ENCODE data around the gene GRPEL1. TPM values are rescaled to one million over a fixed set of nuclear protein-coding genes. Genes with fewer than 3 reads are reported as not detected.
"Not testable (repeated sequence)": the region's sequence is repeated elsewhere in the genome, so short reads cannot be mapped to it uniquely, and the experiment has no call there.

Gene GRPEL1
- total RNA-seq, 1 donor from 2014 or later = 25.7 TPM

DNA sequence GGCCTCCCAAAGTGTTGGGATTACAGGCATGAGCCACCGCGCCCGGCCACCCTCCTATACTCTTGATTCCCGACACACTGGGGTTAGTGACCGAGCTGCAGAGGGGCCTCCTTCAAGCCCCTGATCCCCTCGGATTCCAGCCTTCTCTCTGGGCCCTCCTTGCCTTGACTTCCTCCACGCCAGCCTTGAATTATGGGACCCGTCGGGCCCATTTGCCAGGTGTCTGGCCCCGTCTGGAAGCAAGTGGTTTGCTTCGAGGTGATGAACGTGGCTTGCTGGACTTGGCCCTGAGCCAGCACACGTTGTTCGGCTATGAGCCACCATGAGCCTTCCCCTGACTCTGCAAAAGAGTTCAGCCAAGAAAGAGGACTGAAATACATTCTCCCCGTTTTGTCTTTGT, 37.4 kb upstream of the GRPEL1 start:
- no peak overlapping the region for H3K4me3 ChIP-seq
- TF ChIP-seq, protein P1, sequence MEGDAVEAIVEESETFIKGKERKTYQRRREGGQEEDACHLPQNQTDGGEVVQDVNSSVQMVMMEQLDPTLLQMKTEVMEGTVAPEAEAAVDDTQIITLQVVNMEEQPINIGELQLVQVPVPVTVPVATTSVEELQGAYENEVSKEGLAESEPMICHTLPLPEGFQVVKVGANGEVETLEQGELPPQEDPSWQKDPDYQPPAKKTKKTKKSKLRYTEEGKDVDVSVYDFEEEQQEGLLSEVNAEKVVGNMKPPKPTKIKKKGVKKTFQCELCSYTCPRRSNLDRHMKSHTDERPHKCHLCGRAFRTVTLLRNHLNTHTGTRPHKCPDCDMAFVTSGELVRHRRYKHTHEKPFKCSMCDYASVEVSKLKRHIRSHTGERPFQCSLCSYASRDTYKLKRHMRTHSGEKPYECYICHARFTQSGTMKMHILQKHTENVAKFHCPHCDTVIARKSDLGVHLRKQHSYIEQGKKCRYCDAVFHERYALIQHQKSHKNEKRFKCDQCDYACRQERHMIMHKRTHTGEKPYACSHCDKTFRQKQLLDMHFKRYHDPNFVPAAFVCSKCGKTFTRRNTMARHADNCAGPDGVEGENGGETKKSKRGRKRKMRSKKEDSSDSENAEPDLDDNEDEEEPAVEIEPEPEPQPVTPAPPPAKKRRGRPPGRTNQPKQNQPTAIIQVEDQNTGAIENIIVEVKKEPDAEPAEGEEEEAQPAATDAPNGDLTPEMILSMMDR (IDR thresholded peaks at IDR 0.05) = no peak
- ATAC-seq (no peak), DNase-seq (no peak)
- H3K27ac ChIP-seq = no peak overlapping the region
- H3K9me3 ChIP-seq = no peaks in the 10 kb centered on the region
- no peaks in the 10 kb centered on the region for H3K27me3 ChIP-seq (ENCODE audit: low read depth)
- H3K4me1 ChIP-seq = peaks cover 26% of the 10 kb centered on the region
- H3K36me3 ChIP-seq = no peaks in the 10 kb centered on the region
- intact Hi-C loops (cut with DNase I) = no loop called here

GRCh38 chr4:7104366-7105031, 36.6 kb upstream of the GRPEL1 start:
- no peak for DNase-seq
- intact Hi-C loops (cut with DNase I) = no loop called here
- Histone ChIP-seq H3K9me3 (no peaks in the 10 kb centered on the region), H3K4me3 (no peak overlapping the region), H3K36me3 (no peaks in the 10 kb centered on the region), H3K4me1 (peaks cover 26% of the 10 kb centered on the region), H3K27me3 (ENCODE audit: low read depth) (no peaks in the 10 kb centered on the region), H3K27ac (no peak overlapping the region)
- TF ChIP-seq, protein P1 (IDR thresholded peaks at IDR 0.05) = no peak
- no peak for ATAC-seq

GRCh38 chr4:7103607-7104365, 35.9 kb upstream of the GRPEL1 start:
- peak overlapping the region; percentile 70 for H3K4me3 ChIP-seq
- peaks cover 26% of the 10 kb centered on the region for H3K4me1 ChIP-seq
- no peaks in the 10 kb centered on the region for H3K9me3 ChIP-seq
- DNase-seq (peak; percentile 78), ATAC-seq (peak; percentile 37 to 50)
- peak overlapping the region; percentile 84 for H3K27ac ChIP-seq
- intact Hi-C loops (cut with DNase I) = no loop called here
- H3K36me3 ChIP-seq = no peaks in the 10 kb centered on the region
- TF ChIP-seq, protein P1 (IDR thresholded peaks at IDR 0.05) = no peak
- H3K27me3 ChIP-seq (ENCODE audit: low read depth) = no peaks in the 10 kb centered on the region

DNA sequence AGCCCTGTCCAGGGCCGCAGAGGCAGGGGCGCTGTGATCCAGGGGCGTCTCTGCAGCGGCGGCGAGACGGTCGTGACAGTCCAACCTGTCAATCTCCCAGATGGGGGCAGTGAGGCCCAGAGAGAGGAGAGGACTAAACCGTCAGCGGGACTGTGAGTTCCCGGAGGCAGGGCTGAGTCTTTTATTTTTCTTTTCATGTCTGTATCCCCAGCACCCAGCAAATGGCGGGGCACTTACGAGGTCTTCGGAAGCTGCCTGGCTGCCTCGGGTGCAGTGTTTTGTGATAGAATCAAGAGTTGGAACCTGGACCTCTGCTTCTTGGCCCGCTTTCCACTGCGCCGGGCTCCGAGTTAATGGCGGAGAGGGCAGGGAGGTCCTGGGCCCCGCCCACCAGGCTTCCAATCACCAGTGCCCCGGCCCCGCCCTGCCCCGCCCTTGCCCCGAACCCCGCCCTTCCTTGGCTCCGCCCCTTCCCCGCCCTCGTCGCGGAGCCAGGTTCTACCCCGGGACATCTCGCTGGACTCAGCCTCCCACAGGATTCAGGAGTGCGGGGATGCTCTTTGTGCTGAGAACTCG, 35.3 kb upstream of the GRPEL1 start:
- Histone ChIP-seq H3K27ac (peak overlapping the region; percentile 84), H3K9me3 (no peaks in the 10 kb centered on the region), H3K36me3 (no peaks in the 10 kb centered on the region), H3K27me3 (ENCODE audit: low read depth) (no peaks in the 10 kb centered on the region), H3K4me3 (peak overlapping the region; percentile 70), H3K4me1 (peaks cover 26% of the 10 kb centered on the region)
- intact Hi-C loops (cut with DNase I) = no loop called here
- ATAC-seq = peak; percentile 95 to 97
- TF ChIP-seq, protein P1 (IDR thresholded peaks at IDR 0.05) = no peak
- peak; percentile 93 for DNase-seq

DNA sequence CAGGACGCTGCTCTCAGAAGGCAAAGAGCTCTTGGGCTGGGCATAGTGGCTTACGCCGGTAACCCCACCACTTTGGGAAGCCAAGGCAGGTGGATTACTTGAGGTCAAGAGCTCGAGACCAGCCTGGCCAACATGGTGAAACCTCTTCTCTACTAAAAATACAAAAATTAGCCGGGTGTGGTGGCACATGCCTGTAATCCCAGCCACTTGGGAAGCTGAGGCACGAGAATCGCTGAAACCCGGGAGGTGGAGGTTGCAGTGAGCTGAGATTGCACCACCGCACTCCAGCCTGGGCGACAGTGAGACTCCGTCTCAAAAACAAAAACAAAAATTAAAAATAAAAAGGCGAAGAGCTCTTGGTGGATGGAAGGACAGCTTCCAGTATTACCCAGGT, 34.6 kb upstream of the GRPEL1 start:
- Histone ChIP-seq H3K27ac (peak overlapping the region; percentile 84), H3K4me1 (peaks cover 26% of the 10 kb centered on the region), H3K4me3 (peak overlapping the region; percentile 70)
- DNase-seq; H3K36me3 ChIP-seq; H3K9me3 ChIP-seq; intact Hi-C loops (cut with DNase I); H3K27me3 ChIP-seq (ENCODE audit: low read depth): not testable (repeated sequence)
- peak in 1 of 2 donors; percentile 1 for ATAC-seq

Measured in lower lobe of right lung (tissue), 2 donors.